Karpas-422 (cell line): ENCODE results near the gene CDH15. TPM values are rescaled to one million over a fixed set of nuclear protein-coding genes. Genes with fewer than 3 reads are reported as not detected.

Experiments
- DNase-seq: peaks from one replicate; pipeline ENCODE4 v3.0.0-alpha.2; 2015
- H2AFZ ChIP-seq: fragments of 200-600 bp; sonication (generic); 2 replicates; pipeline ENCODE4 v1.6.1; 2014; ENCODE audit warnings: antibody characterized with exemption, low read length, mixed read lengths
- H3K27ac ChIP-seq: fragments of 200-600 bp; sonication (generic); 2 replicates; pipeline ENCODE4 v1.5.1; 2014; ENCODE audit warnings: mild to moderate bottlenecking, low read length, moderate library complexity
- H3K27me3 ChIP-seq: fragments of 200-600 bp; sonication (generic); 2 replicates; pipeline ENCODE4 v1.6.1; 2014; ENCODE audit warnings: low read length, mixed read lengths
- H3K36me3 ChIP-seq: fragments of 200-600 bp; sonication (generic); 2 replicates; pipeline ENCODE4 v1.6.1; 2014; ENCODE audit warnings: low read length, mixed read lengths; ENCODE audit not compliant: insufficient read depth
- H3K4me1 ChIP-seq: fragments of 200-600 bp; sonication (generic); 2 replicates; pipeline ENCODE4 v1.6.1; 2014; ENCODE audit warnings: mild to moderate bottlenecking, low read length, mixed read lengths
- H3K4me2 ChIP-seq: fragments of 200-600 bp; sonication (generic); 2 replicates; pipeline ENCODE4 v1.6.1; 2014; ENCODE audit warnings: low read length, low read depth, mild to moderate bottlenecking; ENCODE audit not compliant: poor library complexity, severe bottlenecking
- H3K4me3 ChIP-seq: fragments of 200-600 bp; sonication (generic); 2 replicates; pipeline ENCODE4 v1.5.1; 2014; ENCODE audit warnings: mild to moderate bottlenecking, antibody characterized with exemption, low read length, mixed read lengths
- H3K79me2 ChIP-seq: fragments of 200-600 bp; sonication (generic); 2 replicates; pipeline ENCODE4 v1.6.1; 2014; ENCODE audit warnings: mild to moderate bottlenecking, low read length, mixed read lengths
- H3K9ac ChIP-seq: fragments of 200-600 bp; sonication (generic); 2 replicates; pipeline ENCODE4 v1.6.0; 2014; ENCODE audit warnings: low read length
- H3K9me2 ChIP-seq: fragments of 200-600 bp; sonication (generic), shearing (Covaris generic); replicated peaks from 2 replicates; pipeline ENCODE4 v1.6.0; 2014; ENCODE audit warnings: mild to moderate bottlenecking, low read length, moderate library complexity; ENCODE audit not compliant: insufficient read depth
- H3K9me3 ChIP-seq: fragments of 300-700, 200-600 bp; sonication (generic); 2 replicates; pipeline ENCODE4 v1.6.1; 2014; ENCODE audit warnings: low read length, mixed read lengths
- H4K20me1 ChIP-seq: fragments of 200-600 bp; sonication (generic); 2 replicates; pipeline ENCODE4 v1.6.1; 2014; ENCODE audit warnings: mild to moderate bottlenecking, antibody characterized with exemption, low read length, low read depth; ENCODE audit not compliant: insufficient read depth
- total RNA-seq: library from RNA; depleted of rRNA; stranded (reverse); fragments of >200 nt; shearing (Covaris generic); gene quantifications from 2 replicates; pipeline ENCODE4 v1.2.3, GENCODE V29; 2014; ENCODE audit warnings: low replicate concordance

The CDH15 gene
- total RNA-seq, 1 experiment from 2014 or later, result not detected

- Histone ChIP-seq H3K79me2 (no peaks in the 10 kb centered on the region), H3K27ac (no peak overlapping the region), H3K4me3 (no peak overlapping the region), H3K4me2 (no peak overlapping the region), H4K20me1 (no peaks in the 10 kb centered on the region), H3K9me2 (no peaks in the 10 kb centered on the region), H3K9ac (no peak overlapping the region), H3K4me1 (no peaks in the 10 kb centered on the region), H3K36me3 (no peaks in the 10 kb centered on the region), H3K27me3 (no peaks in the 10 kb centered on the region), H3K9me3 (no peaks in the 10 kb centered on the region), H2AFZ (no peak overlapping the region)
- peak; percentile 42 for DNase-seq
Observed at GRCh38 chr16:89201439-89202377, 30.2 kb downstream of the CDH15 start.

- Histone ChIP-seq H3K79me2 (no peaks in the 10 kb centered on the region), H3K4me1 (no peaks in the 10 kb centered on the region), H3K27me3 (no peaks in the 10 kb centered on the region), H3K27ac (no peak overlapping the region), H3K9me2 (no peaks in the 10 kb centered on the region), H3K9ac (no peak overlapping the region), H3K36me3 (no peaks in the 10 kb centered on the region), H2AFZ (no peak overlapping the region), H4K20me1 (no peaks in the 10 kb centered on the region), H3K4me2 (no peak overlapping the region), H3K4me3 (no peak overlapping the region), H3K9me3 (no peaks in the 10 kb centered on the region)
- no peak for DNase-seq
Observed at GRCh38 chr16:89202422-89203215, 31.1 kb downstream of the CDH15 start.

- H3K4me2 ChIP-seq, result no peak overlapping the region
- no peaks in the 10 kb centered on the region for H3K9me3 ChIP-seq
- no peak overlapping the region for H2AFZ ChIP-seq
- no peaks in the 10 kb centered on the region for H4K20me1 ChIP-seq
- H3K4me3 ChIP-seq, result no peak overlapping the region
- H3K27me3 ChIP-seq, result no peaks in the 10 kb centered on the region
- H3K4me1 ChIP-seq, result no peaks in the 10 kb centered on the region
- H3K9ac ChIP-seq, result no peak overlapping the region
- H3K79me2 ChIP-seq, result no peaks in the 10 kb centered on the region
- no peaks in the 10 kb centered on the region for H3K36me3 ChIP-seq
- no peak for DNase-seq
- H3K27ac ChIP-seq, result no peak overlapping the region
- no peaks in the 10 kb centered on the region for H3K9me2 ChIP-seq
Observed at GRCh38 chr16:89207993-89208392, 36.4 kb downstream of the CDH15 start.

GRCh38 chr16:89209522-89210044 lies 38.0 kb downstream of the CDH15 start:
- H3K27me3 ChIP-seq, result no peaks in the 10 kb centered on the region
- no peaks in the 10 kb centered on the region for H4K20me1 ChIP-seq
- H3K4me2 ChIP-seq, result no peak overlapping the region

GRCh38 chr16:89210165-89210903 lies 38.8 kb downstream of the CDH15 start:
- Histone ChIP-seq H3K4me1 (no peaks in the 10 kb centered on the region), H3K9me3 (no peaks in the 10 kb centered on the region), H3K27ac (no peak overlapping the region), H3K4me3 (no peak overlapping the region), H3K4me2 (no peak overlapping the region), H3K9me2 (no peaks in the 10 kb centered on the region), H3K36me3 (no peaks in the 10 kb centered on the region), H3K27me3 (no peaks in the 10 kb centered on the region), H3K79me2 (no peaks in the 10 kb centered on the region), H2AFZ (no peak overlapping the region), H3K9ac (no peak overlapping the region), H4K20me1 (no peaks in the 10 kb centered on the region)
- DNase-seq, result no peak

More at GRCh38 chr16:89209522-89210044, 38.0 kb downstream of the CDH15 start:
- DNase-seq, result no peak
- no peaks in the 10 kb centered on the region for H3K4me1 ChIP-seq
- H3K79me2 ChIP-seq, result no peaks in the 10 kb centered on the region
- no peaks in the 10 kb centered on the region for H3K36me3 ChIP-seq
- no peak overlapping the region for H3K9ac ChIP-seq
- no peak overlapping the region for H3K4me3 ChIP-seq
- H3K27ac ChIP-seq, result no peak overlapping the region
- H3K9me3 ChIP-seq, result no peaks in the 10 kb centered on the region
- no peak overlapping the region for H2AFZ ChIP-seq
- H3K9me2 ChIP-seq, result no peaks in the 10 kb centered on the region

- Histone ChIP-seq H3K27ac (no peak overlapping the region), H3K9me2 (no peaks in the 10 kb centered on the region), H3K9me3 (no peaks in the 10 kb centered on the region), H3K9ac (no peak overlapping the region), H3K4me1 (no peaks in the 10 kb centered on the region), H3K79me2 (no peaks in the 10 kb centered on the region), H3K36me3 (no peaks in the 10 kb centered on the region), H3K4me3 (no peak overlapping the region), H3K27me3 (no peaks in the 10 kb centered on the region), H4K20me1 (no peaks in the 10 kb centered on the region), H3K4me2 (no peak overlapping the region), H2AFZ (no peak overlapping the region)
- DNase-seq, result no peak
Observed at GRCh38 chr16:89210904-89211515, 39.5 kb downstream of the CDH15 start.

- Histone ChIP-seq H3K4me2 (peak overlapping the region; percentile 96), H3K9ac (peak overlapping the region; percentile 89), H3K9me3 (no peaks in the 10 kb centered on the region), H2AFZ (no peak overlapping the region), H3K79me2 (peaks cover 6% of the 10 kb centered on the region), H3K36me3 (no peaks in the 10 kb centered on the region), H3K27me3 (no peaks in the 10 kb centered on the region), H3K4me3 (peak overlapping the region; percentile 89), H3K4me1 (peaks cover 14% of the 10 kb centered on the region), H3K27ac (peak overlapping the region; percentile 55; the same call in 1 of the 2 replicates), H3K9me2 (no peaks in the 10 kb centered on the region), H4K20me1 (no peaks in the 10 kb centered on the region)
- peak; percentile 91 for DNase-seq
Observed at GRCh38 chr16:89216315-89217137, 45.0 kb downstream of the CDH15 start.
